Panc1 (cell line): ENCODE results near the gene ZNF419. TPM values are rescaled to one million over a fixed set of nuclear protein-coding genes. Genes with fewer than 3 reads are reported as not detected.

ENCODE experiments used
- ATAC-seq: fragments of 200-7000 bp; cut with Tn5 transposase; 2 replicates; pipeline ENCODE4 v1.9.1; 2020; ENCODE audit warnings: mild to moderate bottlenecking, moderate library complexity
- BruUV-seq: library from RNA; stranded (reverse); fragments of 400-500 nt; replicated peaks from 2 replicates; lab custom pipeline; 2021; lab: Mats Ljungman, UMichigan
- CTCF ChIA-PET: fragments of 300-600 bp; sonication (Branson Sonifier 250); formaldehyde crosslinking; loops from one replicate; lab custom pipeline; 2022; ENCODE audit warnings: antibody characterized with exemption; lab: Charles Lee
- POLR2A ChIA-PET: fragments of 300-600 bp; sonication (Branson Sonifier 250); formaldehyde crosslinking; loops from one replicate; lab custom pipeline; 2022; ENCODE audit warnings: antibody characterized with exemption; lab: Charles Lee
- DNase-seq: peaks from one replicate; pipeline ENCODE4 v3.0.0-alpha.2; 2010; ENCODE audit warnings: low read depth, low spot score
- H3K27ac ChIP-seq: 2 replicates; pipeline ENCODE4 v1.5.1; 2011; ENCODE audit warnings: mild to moderate bottlenecking, low read length, inconsistent platforms
- H3K27me3 ChIP-seq: fragments of 200-500 bp; sonication (Bioruptor generic); 2 replicates; pipeline ENCODE4 v1.6.0; 2014; ENCODE audit warnings: low read length, inconsistent platforms; ENCODE audit not compliant: control insufficient read depth, insufficient read depth
- H3K36me3 ChIP-seq: fragments of 200-500 bp; sonication (Bioruptor generic); 2 replicates; pipeline ENCODE4 v1.5.1; 2014; ENCODE audit warnings: inconsistent platforms, mild to moderate bottlenecking, low read length, moderate library complexity; ENCODE audit not compliant: control insufficient read depth, insufficient read depth
- H3K4me1 ChIP-seq: 2 replicates; pipeline ENCODE4 v1.5.1; 2011; ENCODE audit warnings: inconsistent platforms, mild to moderate bottlenecking, low read length, moderate library complexity; ENCODE audit not compliant: control insufficient read depth, insufficient read depth
- H3K4me3 ChIP-seq, 2 experiments: 2 replicates each; pipeline ENCODE4 v1.5.1; 2011 to 2012; ENCODE audit warnings: low read depth in 2 of 2, low read length in 2 of 2, mild to moderate bottlenecking in 2 of 2, inconsistent platforms in 1 of 2, moderate library complexity in 1 of 2
- H3K9me3 ChIP-seq: fragments of 200-500 bp; sonication (Bioruptor generic); 2 replicates; pipeline ENCODE4 v1.5.1; 2014; ENCODE audit warnings: low read depth, mild to moderate bottlenecking, inconsistent platforms, low read length, moderate library complexity; ENCODE audit not compliant: control insufficient read depth, insufficient read depth
- CTCF ChIP-seq: fragments of 450-650 bp; IDR thresholded peaks from 2 replicates; pipeline ENCODE4 v1.5.1; 2017; ENCODE audit warnings: mild to moderate bottlenecking
- POLR2AphosphoS5 ChIP-seq: IDR thresholded peaks from 2 replicates; pipeline ENCODE4 v1.6.1; 2012; ENCODE audit warnings: mild to moderate bottlenecking, low read depth, low read length, moderate library complexity
- REST ChIP-seq, 2 experiments: IDR thresholded peaks; 2 replicates each; pipeline ENCODE4 v1.6.1; 2011 to 2012; ENCODE audit warnings: low read depth in 2 of 2, control low read depth in 1 of 2, low read length in 1 of 2, mild to moderate bottlenecking in 1 of 2, moderate library complexity in 1 of 2; ENCODE audit not compliant: insufficient read depth in 1 of 2
- SIN3A ChIP-seq: IDR thresholded peaks from 2 replicates; pipeline ENCODE4 v1.6.1; 2012; ENCODE audit warnings: low read depth, mild to moderate bottlenecking, low read length, moderate library complexity, borderline replicate concordance; ENCODE audit not compliant: insufficient read depth
- TCF7L2 ChIP-seq: IDR thresholded peaks from 2 replicates; pipeline ENCODE4 v1.6.1; 2011; ENCODE audit warnings: mild to moderate bottlenecking, low read depth, low read length, inconsistent platforms
- in situ Hi-C: cut with HindIII; loops from 2 replicates; pipeline ENCODE4 v1.10.0; 2016; ENCODE audit warnings: low sequenced_read_pairs, low pct_unique_long_range_greater_than_20kb
- intact Hi-C: fragments of 100-400 bp; cut with micrococcal nuclease; formaldehyde crosslinking; loops from one replicate; pipeline ENCODE4 v1.10.0; 2022; ENCODE audit not compliant: unreplicated experiment
- total RNA-seq: library from RNA; stranded (reverse); gene quantifications from one replicate; pipeline ENCODE4 v1.2.1, GENCODE V29; 2021; ENCODE audit not compliant: unreplicated experiment

Gene ZNF419
- total RNA-seq, 1 experiment from 2014 or later = 14.0 TPM

- no TSS peak for BruUV-seq
- ATAC-seq = no peak
- in situ Hi-C loops = no loop called here
- POLR2A ChIA-PET = no interaction called here
- no peaks in the 10 kb centered on the region for H3K36me3 ChIP-seq
- intact Hi-C loops = no loop called here
- CTCF ChIA-PET = no interaction called here
- H3K4me3 ChIP-seq = no peak overlapping the region
- no peak for TF ChIP-seq POLR2AphosphoS5
- TF ChIP-seq SIN3A = no peak
- no peak for TF ChIP-seq REST (IDR thresholded peaks at IDR 0.05; ENCODE audit: insufficient read depth in 1 of 2, low read depth in 2 of 2, low read length in 1 of 2)
- TF ChIP-seq CTCF = no peak
- TF ChIP-seq TCF7L2 = no peak
- DNase-seq = no peak
- no peak overlapping the region for H3K27ac ChIP-seq
- peaks cover 5% of the 10 kb centered on the region for H3K4me1 ChIP-seq
- H3K9me3 ChIP-seq = peaks cover 47% of the 10 kb centered on the region
- no peaks in the 10 kb centered on the region for H3K27me3 ChIP-seq
Observed at GRCh38 chr19:57438925-57439324, 48.6 kb upstream of the ZNF419 start.

GRCh38 chr19:57441979-57442752 is 45.4 kb upstream of the ZNF419 start:
- CTCF ChIA-PET = no interaction called here
- BruUV-seq = no TSS peak

More at GRCh38 chr19:57441979-57442752, 45.4 kb upstream of the ZNF419 start:
- intact Hi-C loops = no loop called here
- DNase-seq (no peak), ATAC-seq (no peak)
- no peak overlapping the region for H3K27ac ChIP-seq
- no peak for TF ChIP-seq CTCF
- in situ Hi-C loops = no loop called here
- H3K27me3 ChIP-seq = no peaks in the 10 kb centered on the region
- no peak overlapping the region for H3K4me3 ChIP-seq
- H3K36me3 ChIP-seq = no peaks in the 10 kb centered on the region
- H3K9me3 ChIP-seq = peaks cover 74% of the 10 kb centered on the region
- POLR2A ChIA-PET = no interaction called here
- no peaks in the 10 kb centered on the region for H3K4me1 ChIP-seq
